A673 (cell line): Measurements from ENCODE around the gene ZNF212. TPM values are rescaled to one million over a fixed set of nuclear protein-coding genes. Genes with fewer than 3 reads are reported as not detected.

Experiments used
- BruUV-seq: library from RNA; stranded (reverse); fragments of 400-500 nt; replicated peaks from 2 replicates; lab custom pipeline; 2021; lab: Mats Ljungman, UMichigan
- CTCF ChIA-PET: fragments of 300-600 bp; sonication (Branson Sonifier 250); formaldehyde crosslinking; loops from one replicate; lab custom pipeline; 2022; ENCODE audit warnings: antibody characterized with exemption; lab: Charles Lee
- POLR2A ChIA-PET: fragments of 300-600 bp; sonication (Branson Sonifier 250); formaldehyde crosslinking; loops from one replicate; lab custom pipeline; 2022; ENCODE audit warnings: antibody characterized with exemption; ENCODE audit not compliant: low non-redundant PET; lab: Charles Lee
- DNase-seq: peaks from one replicate; pipeline ENCODE4 v3.0.0-alpha.2; 2015; ENCODE audit warnings: low spot score
- H3K27ac ChIP-seq: fragments of 200-600 bp; sonication (generic); 2 replicates; pipeline ENCODE4 v1.5.1; 2016; ENCODE audit warnings: mixed run types, low read depth, mild to moderate bottlenecking, mixed read lengths, antibody characterized with exemption, low read length; ENCODE audit not compliant: poor library complexity, severe bottlenecking
- H3K27me3 ChIP-seq: fragments of 200-600 bp; sonication (generic); replicated peaks from 2 replicates; pipeline ENCODE4 v1.6.1; 2017; ENCODE audit warnings: mixed run types, low read depth, mild to moderate bottlenecking, mixed read lengths, antibody characterized with exemption, low read length; ENCODE audit not compliant: insufficient read depth, poor library complexity
- H3K36me3 ChIP-seq: fragments of 200-600 bp; sonication (generic); 2 replicates; pipeline ENCODE4 v1.6.1; 2016; ENCODE audit warnings: mixed run types, mild to moderate bottlenecking, mixed read lengths, antibody characterized with exemption, low read length; ENCODE audit not compliant: insufficient read depth, poor library complexity, severe bottlenecking
- H3K4me1 ChIP-seq: fragments of 200-600 bp; sonication (generic); 2 replicates; pipeline ENCODE4 v1.6.1; 2017; ENCODE audit warnings: mixed run types, mild to moderate bottlenecking, mixed read lengths, antibody characterized with exemption, low read length; ENCODE audit not compliant: insufficient read depth, poor library complexity, severe bottlenecking
- H3K4me3 ChIP-seq: fragments of 200-600 bp; sonication (generic); 2 replicates; pipeline ENCODE4 v1.5.1; 2016; ENCODE audit warnings: low read depth, mixed run types, mild to moderate bottlenecking, mixed read lengths, low read length; ENCODE audit not compliant: poor library complexity, severe bottlenecking
- H3K9me3 ChIP-seq: fragments of 200-600 bp; sonication (generic); 2 replicates; pipeline ENCODE4 v1.6.1; 2016; ENCODE audit warnings: mixed run types, low read depth, mild to moderate bottlenecking, mixed read lengths, antibody characterized with exemption, low read length; ENCODE audit not compliant: poor library complexity, severe bottlenecking
- CTCF ChIP-seq: fragments of 300-800, 200-600 bp; sonication (generic); conservative IDR thresholded peaks from 2 replicates; pipeline ENCODE4 v1.5.1; 2017; ENCODE audit warnings: low read depth, mild to moderate bottlenecking, antibody characterized with exemption, low read length, moderate library complexity, mixed read lengths
- EZH2 ChIP-seq: fragments of 200-600 bp; sonication (generic); IDR thresholded peaks from 2 replicates; pipeline ENCODE4 v1.6.1; 2017; ENCODE audit warnings: borderline replicate concordance, low read depth, mild to moderate bottlenecking, mixed read lengths, antibody characterized with exemption, low read length; ENCODE audit not compliant: poor library complexity, severe bottlenecking
- intact Hi-C: fragments of 100-400 bp; cut with micrococcal nuclease; formaldehyde crosslinking; loops from one replicate; pipeline ENCODE4 v1.10.0; 2022; ENCODE audit not compliant: unreplicated experiment
- total RNA-seq: library from RNA; stranded (reverse); gene quantifications from 2 replicates; pipeline ENCODE4 v1.2.3, GENCODE V29; 2021

Gene ZNF212
- total RNA-seq, 1 experiment from 2014 or later, result 12.3 TPM

GRCh38 chr7:149252378-149252777, 12.9 kb downstream of the ZNF212 start:
- CTCF ChIA-PET, result interaction anchor here (0.5 kb wide), 1 partner anchor 9 kb away, joined by 4 read pairs; no protein-coding TSS in a partner anchor
- Histone ChIP-seq H3K4me3 (no peak overlapping the region), H3K27me3 (no peaks in the 10 kb centered on the region), H3K9me3 (no peaks in the 10 kb centered on the region), H3K4me1 (no peaks in the 10 kb centered on the region), H3K27ac (no peak overlapping the region), H3K36me3 (peaks cover 29% of the 10 kb centered on the region)
- POLR2A ChIA-PET, result no interaction called here
- intact Hi-C loops, result no loop called here
- no TSS peak for BruUV-seq
- DNase-seq, result no peak
- no peak for TF ChIP-seq CTCF
- no peak for TF ChIP-seq EZH2

DNA sequence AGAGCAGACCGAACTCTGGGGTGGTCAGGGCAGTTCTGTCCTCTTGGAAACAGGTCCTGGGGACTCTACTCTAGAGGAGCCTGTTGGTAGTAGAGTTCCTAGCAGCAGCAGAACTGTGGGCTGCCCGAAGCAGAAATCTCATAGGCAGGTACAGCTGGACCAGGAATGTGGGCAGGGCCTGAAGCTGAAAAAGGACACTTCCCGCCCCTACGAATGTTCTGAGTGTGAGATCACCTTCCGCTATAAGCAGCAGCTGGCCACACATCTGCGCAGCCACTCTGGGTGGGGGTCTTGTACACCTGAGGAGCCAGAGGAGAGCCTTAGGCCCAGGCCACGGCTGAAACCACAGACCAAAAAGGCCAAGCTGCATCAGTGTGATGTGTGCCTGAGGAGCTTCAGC, 14.2 kb downstream of the ZNF212 start:
- CTCF ChIA-PET, result no interaction called here
- no peaks in the 10 kb centered on the region for H3K9me3 ChIP-seq

DNA sequence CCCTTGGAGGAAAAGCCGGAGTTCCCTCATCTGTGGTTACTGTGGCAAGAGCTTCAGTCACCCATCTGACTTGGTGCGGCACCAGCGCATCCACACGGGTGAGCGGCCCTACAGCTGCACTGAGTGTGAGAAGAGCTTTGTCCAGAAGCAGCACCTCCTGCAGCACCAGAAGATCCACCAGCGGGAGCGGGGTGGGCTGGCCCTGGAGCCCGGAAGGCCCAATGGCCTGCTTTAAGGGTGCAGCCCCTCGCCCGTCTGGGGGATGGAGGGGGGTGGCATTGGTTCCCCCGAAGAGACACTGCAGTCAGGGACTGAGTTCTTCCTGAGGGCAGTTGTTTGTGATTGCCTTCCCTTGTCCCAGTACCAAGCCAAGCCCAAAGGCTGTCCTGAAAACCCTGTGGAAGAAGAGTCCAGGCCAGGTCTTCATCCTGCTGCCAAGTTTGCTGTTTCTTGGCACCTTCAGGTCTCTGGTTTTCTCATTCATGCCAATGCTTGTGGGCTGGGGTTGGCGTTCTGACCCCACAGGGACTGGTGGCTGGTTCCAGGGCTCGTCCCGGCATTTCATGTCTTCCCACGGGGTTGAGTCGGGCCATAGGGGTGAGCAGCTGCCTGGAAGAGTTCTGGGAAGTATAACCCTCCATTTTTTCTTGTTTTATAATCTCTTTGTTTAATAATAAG, 14.9 kb downstream of the ZNF212 start:
- ChIA-PET POLR2A (no interaction called here), CTCF (no interaction called here)
- intact Hi-C loops, result no loop called here
- no peaks in the 10 kb centered on the region for H3K4me1 ChIP-seq
- H3K36me3 ChIP-seq, result peaks cover 29% of the 10 kb centered on the region
- no peak overlapping the region for H3K4me3 ChIP-seq
- no peaks in the 10 kb centered on the region for H3K27me3 ChIP-seq
- no peak for TF ChIP-seq CTCF
- TF ChIP-seq EZH2, result no peak
- no peak overlapping the region for H3K27ac ChIP-seq
- no TSS peak for BruUV-seq
- H3K9me3 ChIP-seq, result no peaks in the 10 kb centered on the region
- DNase-seq, result no peak

More for the DNA sequence above, 14.2 kb downstream of the ZNF212 start:
- TF ChIP-seq CTCF (no peak), EZH2 (no peak)
- BruUV-seq, result no TSS peak
- no peak overlapping the region for H3K4me3 ChIP-seq
- POLR2A ChIA-PET, result no interaction called here
- intact Hi-C loops, result no loop called here
- no peak for DNase-seq
- H3K27me3 ChIP-seq, result no peaks in the 10 kb centered on the region
- no peaks in the 10 kb centered on the region for H3K4me1 ChIP-seq
- H3K27ac ChIP-seq, result no peak overlapping the region
- peaks cover 29% of the 10 kb centered on the region for H3K36me3 ChIP-seq
